Thoracic aorta (tissue), 2 donors: Measurements from ENCODE around the gene AJUBA. TPM values are rescaled to one million over a fixed set of nuclear protein-coding genes. Genes with fewer than 3 reads are reported as not detected.

Experiments used
- ATAC-seq: fragments of 150-250 bp; one replicate; pipeline ENCODE4 v1.8.0; 2017; ENCODE audit warnings: low read depth; ENCODE audit not compliant: insufficient number of reproducible peaks, low FRiP score
- DNase-seq: peaks from one replicate; pipeline ENCODE4 v3.0.0-alpha.2; 2020; ENCODE audit warnings: low spot score
- H3K27ac ChIP-seq, 2 donors: fragments of 200-600 bp; sonication (generic); 1 replicate in 1 of 2; 2 replicates in 1 of 2; pipeline ENCODE4 v1.5.1; 2016; ENCODE audit warnings: mild to moderate bottlenecking in 2 of 2, moderate library complexity in 2 of 2
- H3K27me3 ChIP-seq: fragments of 200-600 bp; sonication (generic); replicated peaks from 2 replicates; pipeline ENCODE4 v1.6.0; 2016; ENCODE audit warnings: mild to moderate bottlenecking; ENCODE audit not compliant: insufficient read depth
- H3K36me3 ChIP-seq: fragments of 200-600 bp; sonication (generic); one replicate; pipeline ENCODE4 v1.5.1; 2016
- H3K4me1 ChIP-seq, 2 donors: fragments of 200-600 bp; sonication (generic); 1 replicate in 1 of 2; 2 replicates in 1 of 2; pipeline versions ENCODE4 v1.5.1 to v1.6.0; 2016; ENCODE audit warnings: low read depth in 2 of 2, mild to moderate bottlenecking in 1 of 2; ENCODE audit not compliant: control insufficient read depth in 1 of 2
- H3K4me3 ChIP-seq: fragments of 200-600 bp; sonication (generic); 2 replicates; pipeline ENCODE4 v1.5.1; 2016; ENCODE audit warnings: mild to moderate bottlenecking
- H3K9me3 ChIP-seq: fragments of 200-600 bp; sonication (generic); 2 replicates; pipeline ENCODE4 v1.5.1; 2016
- CTCF ChIP-seq: fragments of 200-600 bp; sonication (generic); IDR thresholded peaks from one replicate; pipeline ENCODE4 v1.5.1; 2019; ENCODE audit warnings: antibody characterized with exemption
- total RNA-seq, 2 donors: library from RNA; depleted of rRNA; stranded (reverse); fragments of >200 nt; gene quantifications; one replicate each; pipeline versions ENCODE4 v1.1.0 to v1.2.3, GENCODE V29; 2016

Gene AJUBA
- total RNA-seq, 2 donors from 2014 or later = 9.7 to 35.3 TPM

GRCh38 chr14:23009939-23010726 lies 27.8 kb upstream of the AJUBA start, which contains the start of gene C14orf93:
Gene C14orf93, minus strand, starts transcription at chr14:23010143. Its CDS starts 11,120 bp downstream, at chr14:22999023.
- DNase-seq (no peak), ATAC-seq (peak; percentile 5)
- H3K4me3 ChIP-seq = peak within 1 kb of the TSS; percentile 73
- peaks cover 8 to 22% of the 10 kb centered on the region in 2 donors for H3K4me1 ChIP-seq
- no peak for TF ChIP-seq CTCF
- H3K9me3 ChIP-seq = no peaks in the 10 kb centered on the region
- no peaks in the 10 kb centered on the region for H3K27me3 ChIP-seq
- peak within 1 kb of the TSS; percentile 73 to 76 for H3K27ac ChIP-seq
- no peaks in the 10 kb centered on the region for H3K36me3 ChIP-seq

- no peaks in the 10 kb centered on the region for H3K9me3 ChIP-seq
- no peak for TF ChIP-seq CTCF
- no peaks in the 10 kb centered on the region for H3K27me3 ChIP-seq
- no peaks in the 10 kb centered on the region for H3K36me3 ChIP-seq
- ATAC-seq (no peak), DNase-seq (no peak)
- H3K4me3 ChIP-seq = peak overlapping the region; percentile 73
- peaks cover 8 to 22% of the 10 kb centered on the region in 2 donors for H3K4me1 ChIP-seq
- H3K27ac ChIP-seq = peak overlapping the region; percentile 73 to 76
These were observed 27.2 kb upstream of the AJUBA start for GRCh38 chr14:23009483-23009938.

- H3K9me3 ChIP-seq = no peaks in the 10 kb centered on the region
- no peaks in the 10 kb centered on the region for H3K36me3 ChIP-seq
- peaks cover 8 to 22% of the 10 kb centered on the region in 2 donors for H3K4me1 ChIP-seq
- ATAC-seq = no peak
- TF ChIP-seq CTCF = no peak
- no peak overlapping the region for H3K4me3 ChIP-seq
- no peak overlapping the region for H3K27ac ChIP-seq
- H3K27me3 ChIP-seq = no peaks in the 10 kb centered on the region
- no peak for DNase-seq
These were observed 26.5 kb upstream of the AJUBA start for GRCh38 chr14:23008831-23009230.

GRCh38 chr14:23006544-23007419 lies 24.4 kb upstream of the AJUBA start:
- peak overlapping the region; percentile 75 for H3K4me3 ChIP-seq
- H3K9me3 ChIP-seq = no peaks in the 10 kb centered on the region
- ATAC-seq (peak; percentile 100), DNase-seq (peak; percentile 89)
- H3K36me3 ChIP-seq = no peaks in the 10 kb centered on the region
- H3K27ac ChIP-seq = peak overlapping the region; percentile 83 to 86
- TF ChIP-seq CTCF = peak; percentile 35
- H3K4me1 ChIP-seq = peaks cover 8 to 22% of the 10 kb centered on the region in 2 donors
- H3K27me3 ChIP-seq = no peaks in the 10 kb centered on the region

GRCh38 chr14:23006188-23006534 lies 23.8 kb upstream of the AJUBA start:
- H3K4me1 ChIP-seq = peaks cover 8 to 22% of the 10 kb centered on the region in 2 donors
- DNase-seq (no peak), ATAC-seq (no peak)
- H3K9me3 ChIP-seq = no peaks in the 10 kb centered on the region
- no peaks in the 10 kb centered on the region for H3K36me3 ChIP-seq
- no peaks in the 10 kb centered on the region for H3K27me3 ChIP-seq
- peak overlapping the region; percentile 75 for H3K4me3 ChIP-seq
- peak overlapping the region; percentile 83 to 86 for H3K27ac ChIP-seq
- TF ChIP-seq CTCF = no peak
